GM23338 (cell line): ENCODE measurements around the gene ST6GALNAC4.

ENCODE experiments used
- CTCF ChIP-seq, 2 experiments: fragments of 200-600 bp in 1 of 2; sonication (generic) in 1 of 2; conservative IDR thresholded peaks; 2 replicates each; pipeline versions ENCODE4 v1.5.1 to v1.6.1; 2016 to 2017; ENCODE audit warnings: antibody characterized with exemption in 2 of 2, low read depth in 2 of 2, mild to moderate bottlenecking in 2 of 2, moderate library complexity in 1 of 2
- EZH2 ChIP-seq: fragments of 200-600 bp; sonication (generic); IDR thresholded peaks from one replicate; pipeline ENCODE4 v1.8.0; 2017; ENCODE audit warnings: antibody characterized with exemption, mild to moderate bottlenecking, low read depth; ENCODE audit not compliant: unreplicated experiment
- EZH2phosphoT487 ChIP-seq: fragments of 200-600 bp; sonication (generic); IDR thresholded peaks from one replicate; pipeline ENCODE4 v1.8.1; 2018; ENCODE audit warnings: antibody characterized with exemption; ENCODE audit not compliant: unreplicated experiment
- NANOG ChIP-seq: IDR thresholded peaks from 2 replicates; pipeline ENCODE4 v1.6.1; 2016; ENCODE audit warnings: antibody characterized with exemption, borderline replicate concordance
- POLR2AphosphoS5 ChIP-seq: IDR thresholded peaks from 2 replicates; pipeline ENCODE4 v1.6.1; 2016; ENCODE audit warnings: antibody characterized with exemption, low read depth
- REST ChIP-seq: IDR thresholded peaks from one replicate; pipeline ENCODE4 v1.6.1; 2018; ENCODE audit warnings: antibody characterized with exemption; ENCODE audit not compliant: unreplicated experiment

- TF ChIP-seq POLR2AphosphoS5 = no peak
- no peak for TF ChIP-seq CTCF (conservative IDR thresholded peaks at IDR 0.05; ENCODE audit: low read depth in 2 of 2)
- TF ChIP-seq EZH2 = no peak
- TF ChIP-seq NANOG = no peak
- TF ChIP-seq EZH2phosphoT487 = no peak
- TF ChIP-seq REST = no peak
Observed at GRCh38 chr9:127938298-127938690, 21.5 kb upstream of the ST6GALNAC4 start.
